Measurements from ENCODE around the gene OXNAD1.

- no peak for TF ChIP-seq POLR2A (IDR thresholded peaks at IDR 0.05)
- no peak for TF ChIP-seq EP300 (IDR thresholded peaks at IDR 0.05)
- TF ChIP-seq, protein P1, sequence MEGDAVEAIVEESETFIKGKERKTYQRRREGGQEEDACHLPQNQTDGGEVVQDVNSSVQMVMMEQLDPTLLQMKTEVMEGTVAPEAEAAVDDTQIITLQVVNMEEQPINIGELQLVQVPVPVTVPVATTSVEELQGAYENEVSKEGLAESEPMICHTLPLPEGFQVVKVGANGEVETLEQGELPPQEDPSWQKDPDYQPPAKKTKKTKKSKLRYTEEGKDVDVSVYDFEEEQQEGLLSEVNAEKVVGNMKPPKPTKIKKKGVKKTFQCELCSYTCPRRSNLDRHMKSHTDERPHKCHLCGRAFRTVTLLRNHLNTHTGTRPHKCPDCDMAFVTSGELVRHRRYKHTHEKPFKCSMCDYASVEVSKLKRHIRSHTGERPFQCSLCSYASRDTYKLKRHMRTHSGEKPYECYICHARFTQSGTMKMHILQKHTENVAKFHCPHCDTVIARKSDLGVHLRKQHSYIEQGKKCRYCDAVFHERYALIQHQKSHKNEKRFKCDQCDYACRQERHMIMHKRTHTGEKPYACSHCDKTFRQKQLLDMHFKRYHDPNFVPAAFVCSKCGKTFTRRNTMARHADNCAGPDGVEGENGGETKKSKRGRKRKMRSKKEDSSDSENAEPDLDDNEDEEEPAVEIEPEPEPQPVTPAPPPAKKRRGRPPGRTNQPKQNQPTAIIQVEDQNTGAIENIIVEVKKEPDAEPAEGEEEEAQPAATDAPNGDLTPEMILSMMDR (IDR thresholded peaks at IDR 0.05) = no peak
Measured at GRCh38 chr3:16336825-16337224, 71.8 kb downstream of the OXNAD1 start.
